Measurements from ENCODE around the gene MAPKAP1.

MAPKAP1 gene

GRCh38 chr9:125492719-125493118, 214.3 kb downstream of the MAPKAP1 start:
- no peak for DNase-seq (ENCODE audit: low read depth in 2 of 3, low spot score in 2 of 3)

DNA sequence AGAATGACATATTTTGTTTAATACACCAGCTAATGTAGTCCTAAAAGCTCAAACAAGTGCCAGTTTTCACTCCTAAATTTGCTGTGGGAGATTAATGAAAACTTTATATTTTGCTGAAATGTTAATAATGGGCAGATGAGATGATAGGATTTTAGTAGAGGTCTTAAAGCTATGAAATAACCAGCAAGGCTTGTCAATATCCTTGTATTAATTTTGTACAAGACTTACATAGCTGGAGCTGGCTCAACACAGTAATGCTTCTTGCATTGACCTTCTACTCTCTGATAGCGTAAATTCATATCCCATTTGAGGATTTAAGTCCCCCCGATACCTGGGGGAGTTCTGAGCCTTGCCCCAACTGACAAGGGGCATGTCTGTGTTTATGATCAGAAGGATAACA, 219.2 kb downstream of the MAPKAP1 start:
- DNase-seq (ENCODE audit: low read depth in 2 of 3, low spot score in 2 of 3) = no peak

GRCh38 chr9:125486576-125486975, 220.4 kb downstream of the MAPKAP1 start:
- no peak for DNase-seq (ENCODE audit: low read depth in 2 of 3, low spot score in 2 of 3)

DNA sequence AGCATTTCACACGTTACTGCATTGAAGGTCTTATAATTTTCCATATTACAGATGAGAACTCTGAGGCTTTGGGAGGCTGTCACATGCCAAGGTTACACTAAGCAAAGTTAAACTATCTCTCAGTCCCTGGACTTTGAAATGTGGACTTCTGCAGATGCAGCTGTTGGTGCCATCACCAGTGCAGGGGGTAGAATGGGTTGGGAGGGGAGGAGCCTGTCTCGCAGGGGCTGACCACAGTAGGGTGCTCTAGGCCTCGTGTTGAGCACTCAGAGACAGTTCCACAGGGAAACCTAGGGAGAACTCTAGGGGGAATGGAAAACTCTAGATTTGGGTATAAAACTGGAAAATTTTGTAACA, 220.9 kb downstream of the MAPKAP1 start:
- no peak for DNase-seq (ENCODE audit: low read depth in 2 of 3, low spot score in 2 of 3)

DNA sequence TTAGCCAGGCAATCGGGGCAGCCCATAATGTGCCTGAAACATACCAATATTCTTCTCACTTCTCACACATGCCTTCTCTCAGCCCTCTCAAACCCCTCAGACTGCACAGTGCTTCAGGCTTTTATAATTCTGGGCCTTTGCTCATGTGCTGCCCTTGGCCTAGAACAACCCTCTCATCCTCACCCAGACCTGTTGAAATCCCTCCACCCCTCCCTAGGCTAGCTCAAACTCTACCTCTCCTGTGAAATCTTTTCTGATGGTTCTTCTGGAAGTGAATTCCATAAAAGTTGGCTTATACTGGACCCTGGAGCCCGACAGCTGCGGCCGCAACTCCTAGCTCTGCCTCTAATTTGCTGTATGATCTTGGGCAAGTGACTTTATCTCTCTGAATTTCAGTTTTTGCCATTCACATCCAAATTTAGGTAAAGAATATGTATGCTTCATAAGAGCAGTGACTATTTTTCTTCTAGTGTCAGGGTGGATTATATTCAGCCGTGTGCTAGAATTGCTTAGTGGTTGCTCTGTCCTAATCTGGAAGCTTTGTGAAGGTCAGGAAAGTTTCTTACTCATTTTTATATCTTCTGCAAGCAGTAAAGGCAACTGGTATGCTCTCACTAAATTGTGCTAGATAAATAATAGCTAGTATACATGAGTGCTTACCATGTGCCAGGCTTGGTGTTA, 221.4 kb downstream of the MAPKAP1 start:
- no peak for DNase-seq (ENCODE audit: low read depth in 2 of 3, low spot score in 2 of 3)

DNA sequence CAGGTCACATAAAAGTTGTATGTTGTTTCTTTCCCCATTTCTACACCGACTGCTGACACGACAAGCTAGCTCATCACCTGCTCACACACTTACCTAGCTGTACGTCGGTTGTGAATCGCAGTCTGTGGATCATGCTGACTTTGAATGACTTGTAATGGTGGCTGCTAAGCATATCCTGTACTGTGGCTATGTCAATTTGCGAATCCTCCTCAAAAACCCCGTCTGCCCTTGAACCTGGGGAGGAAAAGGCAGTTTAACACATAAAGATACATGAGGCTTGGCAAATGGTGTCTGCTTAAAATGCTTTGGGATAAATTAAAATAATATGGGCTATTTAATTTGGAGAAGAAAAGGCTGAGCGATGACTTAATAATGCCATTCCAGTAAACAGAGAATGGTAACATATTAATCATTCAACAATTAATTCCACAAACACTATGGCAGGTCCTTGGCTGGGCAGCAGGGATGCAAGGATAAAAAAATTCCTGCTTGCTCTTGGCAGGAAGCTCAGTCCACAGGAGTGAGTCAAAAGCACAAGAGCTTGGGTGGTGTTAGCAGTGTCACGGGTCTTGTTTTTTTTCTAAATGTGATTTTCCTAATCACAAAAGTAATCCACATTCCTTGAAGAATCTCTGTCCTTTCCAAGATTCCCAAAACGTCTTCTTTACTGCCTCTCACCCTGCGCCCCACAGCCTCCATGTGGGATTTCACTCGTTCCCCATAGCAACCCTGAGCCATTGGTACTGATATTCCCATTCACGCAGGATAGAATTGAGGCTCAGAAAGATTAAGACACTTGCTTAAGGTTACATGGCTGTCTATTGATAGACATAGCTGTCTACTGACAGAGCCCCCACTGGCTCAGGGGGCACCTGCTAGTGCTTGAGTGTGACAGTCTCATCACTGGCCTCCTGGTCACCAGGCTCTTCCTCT, 222.4 kb downstream of the MAPKAP1 start:
- DNase-seq (ENCODE audit: low read depth in 2 of 3, low spot score in 2 of 3) = no peak

- DNase-seq (ENCODE audit: low read depth in 2 of 3, low spot score in 2 of 3) = no peak
Measured at GRCh38 chr9:125483697-125484096, 223.3 kb downstream of the MAPKAP1 start.

DNA sequence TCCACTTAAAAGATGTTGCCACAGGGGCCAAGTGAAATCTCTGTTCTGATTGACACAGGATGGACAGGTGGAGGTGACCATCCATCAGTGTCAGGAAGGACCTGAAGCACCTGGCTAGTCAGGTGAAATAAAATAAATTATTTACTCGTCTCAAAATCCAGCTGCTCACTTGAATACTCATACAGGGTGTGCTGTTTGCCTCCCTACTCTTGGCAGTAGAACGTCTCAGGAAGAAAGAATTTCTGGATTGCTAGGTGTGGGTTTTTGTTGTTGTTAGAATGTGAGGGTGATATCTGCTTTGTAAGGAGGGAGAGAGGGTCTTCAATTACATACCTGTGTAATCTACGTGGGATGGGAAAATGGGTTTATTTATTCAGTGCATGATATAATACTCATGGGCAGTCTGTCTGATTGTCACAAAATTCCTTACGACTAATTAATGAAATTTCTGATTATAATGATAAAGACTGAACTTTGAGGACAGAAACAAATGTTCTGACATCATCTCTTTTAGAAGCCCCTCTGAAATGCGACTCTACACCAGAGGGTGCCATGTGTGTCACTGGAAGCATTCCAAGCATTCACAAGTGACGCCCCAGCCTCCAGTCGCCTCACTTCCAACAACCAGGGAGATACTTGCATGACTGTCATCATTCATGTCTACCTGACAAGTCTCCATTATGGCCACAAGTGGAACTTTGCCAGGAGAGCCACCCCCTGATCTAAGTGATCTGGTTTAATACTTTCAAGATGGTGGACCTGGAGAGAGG, 227.0 kb downstream of the MAPKAP1 start:
- no peak for DNase-seq (ENCODE audit: low read depth in 2 of 3, low spot score in 2 of 3)

DNA sequence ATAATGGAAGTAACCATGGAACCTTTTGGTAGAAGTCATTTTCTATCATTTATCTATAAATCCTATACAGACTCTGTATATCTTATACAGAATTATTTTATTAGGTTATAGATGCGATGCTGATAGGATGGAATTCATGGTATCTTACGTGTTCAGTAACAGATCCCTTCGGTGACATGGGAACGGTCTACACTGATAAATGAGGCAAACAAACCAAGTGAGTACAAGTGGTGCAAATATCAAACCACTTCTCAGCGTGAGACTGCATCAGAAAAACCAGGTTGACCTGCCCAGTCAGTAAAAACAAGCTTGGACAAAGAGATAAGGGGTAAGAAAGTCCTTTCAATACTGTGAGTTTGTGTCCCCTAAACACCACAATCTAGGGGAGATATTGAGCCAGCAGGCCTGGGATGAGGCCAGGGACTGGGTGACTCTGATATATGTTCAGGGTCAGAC, 229.9 kb downstream of the MAPKAP1 start:
- no peak for DNase-seq (ENCODE audit: low read depth in 2 of 3, low spot score in 2 of 3)

DNA sequence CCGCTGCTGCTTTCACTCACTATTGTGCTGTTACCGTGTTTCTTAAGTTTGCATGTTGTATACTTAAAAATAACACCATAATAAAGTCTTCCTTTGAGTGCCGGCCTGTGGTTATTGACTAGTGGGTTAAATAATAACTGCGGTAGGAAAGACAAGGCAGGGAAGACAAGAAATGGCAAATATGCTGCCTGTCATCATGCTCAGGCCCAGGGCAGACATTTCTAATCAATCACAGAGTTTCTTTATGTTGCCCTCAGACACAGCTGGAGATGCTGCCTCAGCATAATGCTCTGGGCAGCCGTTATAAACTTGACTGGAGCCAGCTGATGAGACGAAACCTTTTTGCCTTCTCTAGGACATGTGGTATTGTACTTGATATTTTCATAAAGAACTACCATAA, 230.4 kb downstream of the MAPKAP1 start:
- DNase-seq (ENCODE audit: low read depth in 2 of 3, low spot score in 2 of 3) = no peak

DNA sequence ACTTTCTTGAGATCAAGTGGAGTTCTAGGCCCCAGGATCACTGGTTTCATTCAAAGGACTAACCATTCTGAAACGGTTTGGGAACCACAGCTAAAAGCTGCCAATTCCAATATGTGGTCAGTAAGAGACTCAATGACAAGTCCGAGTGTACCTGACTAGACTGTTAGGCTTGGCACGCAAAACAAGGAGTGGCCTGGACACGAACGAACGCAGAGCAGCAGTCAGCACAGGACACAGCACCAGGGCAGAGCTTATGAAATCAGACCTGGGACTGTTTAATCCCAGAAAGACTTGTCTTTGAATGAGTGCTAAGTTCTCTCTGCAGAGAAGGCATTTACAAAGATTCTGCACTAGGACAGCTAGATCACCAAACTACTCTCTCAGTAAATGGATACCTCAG, 231.6 kb downstream of the MAPKAP1 start:
- DNase-seq (ENCODE audit: low read depth in 2 of 3, low spot score in 2 of 3) = no peak

DNA sequence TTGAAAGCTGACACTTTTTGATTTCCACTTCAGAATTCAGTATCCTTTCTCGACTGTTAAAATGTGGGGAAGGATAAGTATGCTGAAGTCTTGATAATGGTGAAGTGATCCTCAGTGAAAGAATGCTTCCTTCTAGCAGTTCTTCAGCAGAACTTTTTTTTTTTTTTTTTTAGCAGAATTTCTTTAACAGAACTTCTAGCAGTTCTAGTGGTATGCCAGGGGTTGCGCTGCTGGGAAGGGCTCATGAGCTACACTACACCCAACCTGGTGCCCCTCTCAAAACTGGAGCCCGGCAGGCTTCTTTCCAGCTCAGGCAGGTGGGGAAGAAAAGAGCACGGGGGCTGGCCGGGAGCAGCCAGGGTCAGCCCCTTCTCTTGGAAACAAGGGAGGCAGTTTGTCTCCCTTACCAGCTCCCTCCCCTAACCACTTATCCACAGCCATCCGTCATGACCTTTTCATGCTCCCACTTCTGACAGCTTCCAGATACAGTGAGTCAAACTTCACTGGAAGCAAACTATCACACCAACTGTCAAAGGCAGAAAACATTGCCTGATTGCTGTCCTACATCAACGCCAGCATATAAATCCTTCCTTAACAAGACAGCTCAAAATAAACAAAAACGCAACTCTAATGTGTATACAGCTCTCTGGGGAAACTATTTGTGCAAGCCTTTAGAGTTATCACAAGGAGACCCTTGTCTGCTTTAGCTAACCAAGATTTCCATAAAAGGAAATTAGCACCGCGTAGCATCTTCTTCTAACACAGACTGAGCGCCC, 233.9 kb downstream of the MAPKAP1 start:
- no peak for DNase-seq (ENCODE audit: low read depth in 2 of 3, low spot score in 2 of 3)

DNA sequence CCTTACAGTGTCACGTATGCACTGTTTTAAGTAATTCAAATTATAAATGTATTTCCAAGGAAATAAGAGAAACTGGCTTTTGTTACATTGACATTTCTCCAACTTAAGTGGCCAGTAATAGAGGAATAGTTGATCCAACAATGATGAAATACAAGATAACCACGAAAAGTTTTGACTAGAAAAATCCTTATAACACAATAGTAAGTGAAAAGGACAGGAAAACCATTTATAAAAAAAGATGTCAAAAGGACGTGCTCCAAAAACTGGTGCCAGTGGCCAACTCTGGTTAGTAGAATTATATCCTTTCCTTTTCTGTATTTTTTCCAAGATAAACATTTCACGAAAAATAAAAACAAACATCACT, 234.5 kb downstream of the MAPKAP1 start:
- DNase-seq (ENCODE audit: low read depth in 2 of 3, low spot score in 2 of 3) = no peak

- no peak for DNase-seq (ENCODE audit: low read depth in 2 of 3, low spot score in 2 of 3)
Measured at GRCh38 chr9:125470767-125471580, 236.0 kb downstream of the MAPKAP1 start.

GRCh38 chr9:125470189-125470588, 236.8 kb downstream of the MAPKAP1 start:
- DNase-seq (ENCODE audit: low read depth in 2 of 3, low spot score in 2 of 3) = no peak

- no peak for DNase-seq (ENCODE audit: low read depth in 2 of 3, low spot score in 2 of 3)
Measured at GRCh38 chr9:125468646-125469045, 238.4 kb downstream of the MAPKAP1 start.

DNA sequence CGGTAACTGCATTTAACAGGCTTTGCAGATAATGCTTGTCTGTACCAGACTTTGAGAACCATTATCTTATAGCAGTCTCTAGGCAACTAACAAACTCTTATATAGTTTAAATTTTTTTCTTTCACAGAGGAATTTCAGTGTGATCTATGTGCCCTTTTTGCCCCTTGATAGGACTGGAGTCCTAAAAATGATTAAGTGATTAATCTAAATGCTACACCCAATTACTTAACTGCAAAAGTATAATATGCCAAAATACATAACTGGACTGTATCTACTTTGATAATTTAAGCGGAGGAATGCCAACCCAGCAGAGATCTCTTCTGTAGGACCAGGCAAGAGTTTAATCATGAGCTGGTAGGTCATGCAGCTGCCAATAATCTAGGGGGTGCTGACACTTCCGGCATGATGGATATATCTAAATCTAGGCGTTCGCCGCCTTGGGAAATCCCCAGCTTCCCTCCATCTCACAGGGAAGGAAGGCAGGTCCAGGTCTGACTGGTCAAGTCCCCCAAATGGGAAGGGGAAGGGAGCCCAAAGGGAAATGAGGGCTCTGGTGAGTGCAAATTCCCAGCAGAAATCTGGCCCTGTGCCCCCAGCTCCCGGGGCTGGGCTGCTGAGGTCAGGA, 239.8 kb downstream of the MAPKAP1 start:
- DNase-seq (ENCODE audit: low read depth in 2 of 3, low spot score in 2 of 3) = no peak

DNA sequence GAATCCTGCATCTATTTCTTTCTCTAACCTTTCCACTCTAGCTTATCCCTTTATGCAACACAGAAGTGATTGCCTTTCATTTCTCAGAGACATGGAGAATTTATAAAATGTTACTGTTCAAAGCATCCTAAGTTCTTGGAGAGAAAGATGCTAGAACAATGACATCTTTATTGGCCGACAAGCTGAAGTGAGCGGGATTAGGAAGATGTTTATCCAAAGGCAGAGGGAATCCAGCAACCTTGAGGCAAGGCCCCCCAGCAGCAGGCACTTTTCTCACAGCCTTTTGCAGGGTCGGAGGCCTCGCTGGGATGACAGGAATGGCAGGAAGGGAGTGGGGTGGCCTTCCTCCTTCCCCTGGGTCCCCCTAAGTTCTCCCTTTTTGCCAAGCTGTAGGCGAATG, 240.6 kb downstream of the MAPKAP1 start:
- no peak for DNase-seq (ENCODE audit: low read depth in 2 of 3, low spot score in 2 of 3)

DNA sequence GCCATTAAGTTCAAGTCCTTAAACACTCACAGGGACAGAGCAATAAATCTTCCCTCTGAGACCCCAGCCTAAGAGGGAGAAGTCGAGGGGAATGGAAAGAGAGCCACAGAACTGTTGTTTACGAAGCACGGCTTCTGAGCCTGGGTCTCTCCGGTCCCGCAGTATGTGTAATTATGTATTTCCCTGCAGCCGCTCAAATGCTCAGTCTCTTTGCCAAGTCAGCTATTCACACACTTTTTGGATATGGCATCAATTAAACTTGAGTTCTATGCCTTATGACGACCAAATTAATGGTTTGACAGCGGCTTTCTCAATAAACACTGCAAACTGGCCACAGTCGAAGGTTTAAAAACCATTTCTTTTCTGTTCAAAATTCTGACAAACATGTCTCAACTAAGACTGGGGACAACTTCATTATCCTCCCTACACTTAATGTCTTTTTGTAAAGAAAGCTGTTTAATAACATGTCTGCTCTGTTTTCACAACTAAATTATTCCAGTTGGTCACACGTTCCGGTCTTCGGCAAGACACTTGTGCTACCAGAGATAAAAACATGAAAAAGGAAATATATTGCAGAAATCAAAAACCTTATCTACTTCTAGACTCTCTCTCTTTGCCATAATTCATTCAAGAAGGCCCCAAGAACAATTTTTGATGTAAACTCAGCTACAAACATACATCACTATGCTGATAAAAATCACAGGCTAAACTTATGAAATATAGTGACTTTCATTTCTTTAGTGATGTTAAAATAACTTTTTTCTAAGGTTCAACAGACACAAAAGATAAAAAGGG, 242.2 kb downstream of the MAPKAP1 start:
- DNase-seq (ENCODE audit: low read depth in 2 of 3, low spot score in 2 of 3) = no peak
